ENCODE measurements around the gene AKNA.
"Not testable (repeated sequence)": the region's sequence is repeated elsewhere in the genome, so short reads cannot be mapped to it uniquely, and the experiment has no call there.

AKNA gene

GRCh38 chr9:114334490-114334889 is 53.3 kb downstream of the AKNA start:
- no peak for DNase-seq

GRCh38 chr9:114333718-114334117 is 54.1 kb downstream of the AKNA start:
- DNase-seq = not testable (repeated sequence)

- DNase-seq = not testable (repeated sequence)
Measured at GRCh38 chr9:114332474-114333040, 55.2 kb downstream of the AKNA start.

GRCh38 chr9:114331229-114332195 is 56.3 kb downstream of the AKNA start:
- not testable (repeated sequence) for DNase-seq

- DNase-seq = no peak
Measured at GRCh38 chr9:114330636-114331035, 57.1 kb downstream of the AKNA start.

GRCh38 chr9:114329625-114330022 is 58.2 kb downstream of the AKNA start, which contains the start of gene ORM2:
Gene ORM2 (plus strand): TSS chr9:114329869. CDS start chr9:114329905, 36 bp downstream.
- DNase-seq = not testable (repeated sequence)

- DNase-seq = not testable (repeated sequence)
Measured at GRCh38 chr9:114328937-114329624, 58.7 kb downstream of the AKNA start.

- DNase-seq = not testable (repeated sequence)
Measured at GRCh38 chr9:114328357-114328820, 59.4 kb downstream of the AKNA start.

GRCh38 chr9:114327749-114328148 is 60.0 kb downstream of the AKNA start:
- DNase-seq = no peak

GRCh38 chr9:114325684-114326254 is 62.0 kb downstream of the AKNA start:
- not testable (repeated sequence) for DNase-seq

GRCh38 chr9:114324965-114325364 is 62.8 kb downstream of the AKNA start:
- DNase-seq = not testable (repeated sequence)

GRCh38 chr9:114324492-114324891 is 63.3 kb downstream of the AKNA start:
- no peak for DNase-seq

GRCh38 chr9:114323849-114324248 is 63.9 kb downstream of the AKNA start:
- not testable (repeated sequence) for DNase-seq

- DNase-seq = not testable (repeated sequence)
Measured at GRCh38 chr9:114322831-114323531, 64.8 kb downstream of the AKNA start, which contains the start of gene ORM1. Gene ORM1 (plus strand): TSS chr9:114323098. CDS start chr9:114323134, 36 bp downstream.

GRCh38 chr9:114322160-114322818 is 65.5 kb downstream of the AKNA start:
- DNase-seq = not testable (repeated sequence)

GRCh38 chr9:114321759-114322158 is 66.0 kb downstream of the AKNA start:
- DNase-seq = no peak

GRCh38 chr9:114320710-114321109 is 67.1 kb downstream of the AKNA start:
- DNase-seq = not testable (repeated sequence)

GRCh38 chr9:114319147-114319546 is 68.6 kb downstream of the AKNA start:
- DNase-seq = peak; percentile 9

- DNase-seq = peak; percentile 42
Measured at GRCh38 chr9:114318416-114318815, 69.4 kb downstream of the AKNA start.

- DNase-seq = peak; percentile 5
Measured at GRCh38 chr9:114317665-114318357, 70.0 kb downstream of the AKNA start.
